Suppressor macrophage (primary cell): Measurements from ENCODE around the gene RYR3.
A peak's percentile ranks its signal among the peaks of the same experiment; 100 is the strongest.
"Not testable (repeated sequence)": the region's sequence is repeated elsewhere in the genome, so short reads cannot be mapped to it uniquely, and the experiment has no call there.

Experiments
- DNase-seq, 4 experiments: peaks; one replicate each; pipeline ENCODE4 v3.0.0-alpha.2; 2020 to 2022

Gene RYR3

DNA sequence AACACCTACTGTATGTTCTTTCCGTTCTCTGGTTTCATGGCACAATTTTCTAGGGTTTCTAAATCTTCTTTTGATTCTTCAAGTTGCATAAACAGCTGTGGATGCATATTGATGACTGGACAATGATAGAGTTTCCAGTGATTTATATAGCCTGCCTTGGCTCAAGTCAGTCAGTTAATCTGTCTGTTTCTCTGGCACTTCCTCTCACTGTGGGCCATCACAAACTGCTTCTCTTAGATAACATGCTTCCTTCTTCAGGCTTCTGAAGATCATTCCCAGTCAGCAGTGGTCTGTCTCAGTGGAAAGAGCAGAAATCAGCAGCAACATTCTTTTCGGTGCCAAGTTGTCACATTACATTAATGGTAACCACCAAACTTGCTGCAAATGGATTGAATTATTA is 207.2 kb downstream of the RYR3 start:
- DNase-seq, result no peak

DNA sequence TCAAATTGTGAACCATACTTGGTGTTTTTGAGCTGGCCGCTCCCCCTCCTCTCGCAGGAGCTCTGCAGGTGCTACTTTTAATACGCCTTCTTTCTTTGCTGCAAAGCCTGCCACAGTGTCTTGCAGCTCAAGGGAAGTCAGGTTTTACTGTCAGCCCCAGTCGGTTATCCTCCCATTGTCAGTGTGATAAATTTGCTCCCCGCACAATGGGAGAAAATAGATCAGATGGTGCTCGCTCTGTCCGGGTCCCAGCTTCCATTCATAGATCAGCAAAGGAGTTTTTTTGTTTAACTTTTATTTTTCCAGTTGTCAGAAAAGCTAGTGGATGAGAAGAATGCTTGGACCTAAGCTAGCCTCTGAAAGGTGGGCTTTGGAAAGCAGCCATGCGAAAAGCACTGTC is 207.7 kb downstream of the RYR3 start:
- DNase-seq, result no peak

DNA sequence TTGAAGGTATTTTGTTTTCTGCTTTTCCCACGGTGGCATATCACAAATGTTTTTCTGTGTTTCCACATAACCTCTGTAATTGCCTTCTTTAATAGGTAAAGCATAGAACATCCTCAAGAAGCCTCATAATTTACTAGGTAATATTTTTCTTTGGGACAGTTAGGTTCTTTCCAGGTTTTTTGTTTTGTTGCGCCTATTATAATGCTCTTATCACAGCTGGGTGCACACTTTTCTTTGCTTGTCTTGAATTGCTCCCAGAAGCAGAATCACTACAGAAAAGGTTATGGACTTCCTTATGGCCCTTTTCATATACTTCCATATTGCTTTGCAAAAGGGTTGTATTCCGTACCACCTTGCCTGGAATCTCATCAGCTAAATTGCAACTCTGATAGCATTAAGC is 213.5 kb downstream of the RYR3 start:
- DNase-seq, result no peak

DNA sequence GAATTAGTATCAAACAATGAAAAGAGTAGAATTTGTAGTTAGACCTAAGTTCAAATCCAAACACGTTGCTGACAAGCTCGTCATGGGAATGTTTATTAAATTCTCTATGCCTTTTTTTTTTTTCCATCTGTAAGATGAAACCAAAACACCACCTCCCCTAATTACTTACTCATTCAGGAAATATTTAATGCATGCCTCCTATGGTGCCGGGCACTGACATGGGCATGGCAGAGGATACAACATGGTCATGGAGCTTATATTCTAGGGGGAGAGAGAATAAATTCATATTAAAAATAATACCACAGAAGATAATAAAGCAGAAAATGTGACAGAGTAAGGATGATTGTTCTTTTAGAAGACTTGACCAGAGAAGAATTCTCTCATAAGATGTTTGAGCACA is 215.8 kb downstream of the RYR3 start:
- DNase-seq, result no peak

DNA sequence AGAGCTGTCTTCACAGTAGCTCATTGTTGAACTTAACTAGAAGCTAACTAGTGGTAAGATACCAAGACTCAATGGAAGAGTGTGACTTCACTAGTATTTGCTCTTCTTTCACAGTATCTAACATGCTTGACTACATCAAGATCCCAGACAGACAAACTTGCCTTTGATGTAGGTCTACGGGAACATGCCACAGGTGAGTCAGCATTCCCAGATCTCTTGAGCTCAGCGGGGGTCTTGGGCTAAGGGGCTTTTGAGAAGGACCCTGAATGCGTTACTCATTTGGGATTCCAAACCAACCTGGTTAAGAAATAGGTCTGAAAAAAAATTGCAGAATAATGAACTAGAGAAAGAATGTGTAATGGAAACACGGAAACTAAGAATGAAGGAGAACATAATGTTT is 222.4 kb downstream of the RYR3 start:
- no peak for DNase-seq

DNA sequence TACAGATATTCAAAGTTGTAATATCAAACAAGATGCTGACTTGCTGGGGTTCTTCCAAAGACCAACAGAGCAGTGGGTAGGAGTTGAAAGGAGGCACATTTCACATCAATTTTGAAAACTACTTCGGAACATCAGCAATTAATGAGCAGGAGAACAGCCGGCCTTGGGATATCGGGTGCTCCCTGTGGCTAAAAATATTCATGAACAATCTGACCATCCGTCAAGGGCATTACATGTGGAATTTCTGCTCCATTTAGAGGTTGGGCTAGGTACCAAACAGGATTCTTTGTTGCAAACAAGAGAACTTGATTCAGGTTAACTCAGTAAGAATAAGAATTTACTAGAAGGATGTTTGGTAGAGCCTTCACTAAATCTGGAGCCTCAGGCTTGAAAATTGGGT is 223.9 kb downstream of the RYR3 start:
- no peak for DNase-seq

DNA sequence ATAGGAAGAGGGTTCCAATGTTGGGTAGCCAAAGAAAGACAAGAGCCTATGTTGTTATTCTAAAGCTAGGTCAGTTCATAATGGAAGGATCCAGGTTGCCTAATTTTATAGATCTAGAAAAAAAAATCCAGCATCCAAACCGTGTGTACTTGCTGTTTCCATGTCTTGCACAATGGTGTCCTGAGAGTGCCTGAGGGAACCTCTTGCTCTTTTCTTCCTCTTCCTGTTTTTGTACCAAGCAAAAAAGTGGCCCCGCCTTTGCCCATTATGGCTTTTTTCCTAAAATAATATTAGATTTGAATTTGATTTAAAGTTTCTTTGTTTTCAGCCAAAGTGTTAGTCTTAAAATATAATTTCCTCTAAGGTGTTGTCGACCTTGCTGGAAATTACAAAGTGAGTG is 224.4 kb downstream of the RYR3 start:
- peak in 2 of 4 experiments; percentile 3 to 17 for DNase-seq

DNA sequence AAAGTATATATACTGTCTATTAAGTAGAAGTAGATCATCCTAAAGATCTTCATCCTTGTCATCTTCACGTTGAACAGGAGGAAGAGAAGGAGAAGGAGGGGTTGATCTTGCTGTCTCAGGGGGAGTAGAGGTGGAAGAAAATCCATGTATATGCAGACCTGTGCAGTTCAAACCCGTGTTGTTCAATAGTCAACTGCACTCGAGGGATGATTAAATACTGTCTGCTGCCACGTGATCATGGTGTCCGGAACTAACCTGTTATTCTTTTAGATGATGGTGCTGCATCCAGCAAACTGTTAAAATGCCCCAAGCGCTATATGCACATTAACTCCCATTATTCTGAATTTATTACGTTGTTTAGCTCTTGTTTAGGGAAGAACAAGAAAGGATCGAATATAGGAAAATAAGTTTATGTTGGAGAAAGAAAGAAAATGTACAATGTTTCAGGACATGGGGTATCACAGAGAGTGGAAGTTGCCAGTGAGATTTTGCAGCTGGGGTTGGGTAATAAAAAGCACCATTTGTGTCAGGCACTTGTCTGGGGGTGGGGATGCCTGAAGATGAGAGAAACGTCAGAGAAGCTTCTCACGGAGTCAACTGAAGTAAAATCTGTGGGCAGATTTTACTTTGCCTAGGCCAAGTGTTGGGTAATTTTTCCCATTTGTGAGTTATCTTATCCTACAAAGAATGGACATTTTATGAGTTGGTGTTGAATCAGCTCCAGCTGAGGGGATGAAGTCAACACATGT is 229.2 kb downstream of the RYR3 start:
- no peak for DNase-seq

DNA sequence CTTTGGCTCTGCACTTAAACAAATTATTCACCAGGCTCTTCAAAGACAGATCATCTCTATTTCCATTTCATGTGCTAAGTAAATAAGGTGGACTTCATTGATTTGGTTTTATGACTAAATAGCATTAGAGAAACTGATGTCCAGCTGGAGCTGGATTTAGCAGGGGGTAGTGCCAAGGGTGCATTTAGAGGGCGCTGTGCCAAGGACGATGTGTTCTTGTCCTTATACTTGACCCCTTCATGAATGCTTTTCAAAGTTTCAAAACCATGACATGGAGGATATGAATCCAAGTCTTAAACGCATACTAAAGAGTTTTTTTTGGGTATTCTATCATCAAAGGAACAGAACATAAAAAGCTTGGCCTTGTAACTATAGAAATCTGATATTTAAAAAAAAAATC is 233.2 kb downstream of the RYR3 start:
- DNase-seq, result no peak

DNA sequence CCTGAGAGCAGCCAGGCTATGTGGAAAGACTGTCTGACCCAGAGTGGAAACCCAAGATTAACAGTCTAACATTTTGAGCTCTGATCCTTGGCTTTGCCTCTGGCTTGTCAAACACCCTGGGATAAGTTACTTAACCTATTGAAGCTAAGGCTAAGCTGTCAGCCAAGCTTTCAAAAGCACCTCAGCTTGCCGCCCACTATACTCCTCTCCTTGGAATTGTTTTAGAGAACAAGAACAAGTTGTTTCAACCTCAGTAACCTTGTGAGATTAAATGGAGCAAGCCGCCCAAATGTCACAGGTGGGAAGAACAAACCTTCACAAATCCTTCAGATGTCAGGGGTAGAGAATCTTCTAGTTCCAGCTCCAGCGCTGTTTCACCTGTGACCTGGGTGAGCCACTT is 235.1 kb downstream of the RYR3 start:
- DNase-seq, result no peak

DNA sequence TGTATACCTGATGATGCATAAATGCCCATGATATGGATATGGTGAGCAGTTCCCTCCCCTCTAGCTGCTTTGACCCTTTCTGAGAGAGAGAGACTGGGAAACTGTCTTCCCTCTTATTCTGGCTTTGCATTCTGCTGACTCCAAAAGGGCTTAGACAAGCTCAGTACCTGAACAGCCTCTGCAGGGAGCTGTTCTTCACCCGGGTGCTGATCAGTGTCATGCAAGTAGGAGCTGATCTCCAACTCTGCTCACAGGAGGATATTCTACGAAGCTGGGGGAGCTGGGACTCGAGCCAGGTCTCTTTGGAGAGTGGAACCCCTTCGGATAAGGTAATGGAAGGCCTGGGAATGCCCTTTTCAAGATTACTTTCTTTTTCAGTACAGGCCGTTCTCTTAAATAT is 237.1 kb downstream of the RYR3 start:
- peak in 3 of 4 experiments; percentile 4 to 21 (median 17) for DNase-seq

DNA sequence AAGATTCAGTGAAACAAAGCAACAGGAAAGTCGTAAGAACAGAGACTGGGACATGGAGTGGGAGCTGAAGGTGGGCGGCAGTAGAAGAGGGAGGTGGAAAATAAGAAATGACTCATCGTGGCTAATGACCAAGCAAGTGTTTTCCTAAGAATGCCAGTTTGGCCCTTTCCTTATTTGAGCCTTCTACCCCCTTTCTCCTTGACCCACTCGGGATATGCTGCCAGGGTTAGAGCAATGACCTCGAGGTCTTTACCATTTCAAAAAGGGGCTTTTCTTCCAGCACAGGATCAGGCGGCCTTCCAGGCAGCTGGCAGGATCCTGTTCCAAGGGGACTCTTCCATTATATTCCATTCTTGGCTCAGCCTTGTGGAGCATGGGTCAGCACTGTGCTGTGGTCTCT is 241.1 kb downstream of the RYR3 start:
- peak in 2 of 4 experiments; percentile 4 to 9 for DNase-seq

DNA sequence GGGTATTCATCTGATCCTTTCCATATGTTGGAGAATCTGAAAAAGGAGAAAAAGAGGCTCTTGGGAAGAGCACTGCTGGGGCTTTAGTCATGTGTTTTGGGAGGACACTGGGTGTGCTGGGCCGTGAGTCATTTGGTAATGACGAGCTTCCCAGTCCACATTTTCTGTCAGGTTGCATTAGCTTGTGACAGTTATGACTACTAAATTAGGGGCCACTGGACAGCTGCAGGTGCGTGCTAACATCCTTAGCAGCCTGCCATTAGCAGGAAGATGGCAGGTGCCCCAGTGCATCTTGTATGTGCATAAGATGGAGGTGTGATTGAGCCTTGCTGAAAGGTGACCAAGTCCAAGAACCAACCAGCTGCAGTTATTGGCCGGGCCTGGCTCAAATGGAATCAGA is 242.4 kb downstream of the RYR3 start:
- no peak for DNase-seq

DNA sequence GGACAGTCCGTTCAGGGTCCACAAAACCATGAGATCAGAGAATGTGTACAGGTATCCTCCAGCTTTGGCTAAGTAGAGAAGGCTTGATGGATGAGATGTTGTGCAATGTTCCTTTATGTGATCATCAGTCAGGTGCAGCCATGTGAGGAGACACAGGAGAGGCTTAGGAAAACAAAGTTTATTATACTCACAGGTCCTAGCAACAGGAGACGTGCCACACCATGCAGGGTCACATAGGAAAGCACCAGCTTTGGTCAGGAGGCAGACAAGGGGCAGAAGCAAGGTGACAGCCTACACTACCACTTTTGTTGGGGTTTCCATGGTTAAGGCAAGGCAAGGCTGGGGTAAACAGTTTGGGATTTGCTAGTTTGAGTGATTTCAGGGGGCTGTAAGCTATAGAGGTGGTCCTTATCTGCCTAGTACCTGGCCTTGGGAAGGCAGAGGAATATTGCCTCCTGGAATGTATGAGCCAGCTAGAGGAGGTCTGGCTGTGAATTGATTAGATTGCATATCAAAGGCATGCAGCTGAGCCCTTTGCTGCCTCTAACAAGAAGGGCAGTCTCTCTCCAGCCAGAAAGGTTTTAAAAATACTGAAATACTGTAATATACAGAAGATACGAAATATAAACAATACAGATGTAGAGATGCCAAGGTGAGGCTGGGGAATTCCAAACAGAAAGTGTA is 248.6 kb downstream of the RYR3 start:
- DNase-seq, result no peak

DNA sequence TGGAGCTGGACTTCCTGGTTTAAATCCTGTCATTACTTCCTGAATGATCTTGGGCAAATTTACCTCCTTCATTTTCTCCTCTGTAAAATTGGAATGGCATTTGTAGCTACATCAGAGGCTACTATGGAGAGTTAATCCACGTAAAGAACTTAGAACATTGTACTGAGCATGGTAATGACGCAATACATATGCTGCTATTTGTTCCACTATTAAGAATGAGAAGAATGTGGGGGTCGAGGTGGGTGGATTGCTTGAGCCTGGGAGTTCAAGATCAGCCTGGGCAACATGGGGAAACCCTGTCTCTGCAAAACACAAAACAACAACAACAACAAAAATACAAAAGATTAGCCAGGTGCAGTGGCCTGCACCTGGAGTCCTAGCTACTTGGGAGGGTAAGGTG is 250.6 kb downstream of the RYR3 start:
- DNase-seq, result no peak

DNA sequence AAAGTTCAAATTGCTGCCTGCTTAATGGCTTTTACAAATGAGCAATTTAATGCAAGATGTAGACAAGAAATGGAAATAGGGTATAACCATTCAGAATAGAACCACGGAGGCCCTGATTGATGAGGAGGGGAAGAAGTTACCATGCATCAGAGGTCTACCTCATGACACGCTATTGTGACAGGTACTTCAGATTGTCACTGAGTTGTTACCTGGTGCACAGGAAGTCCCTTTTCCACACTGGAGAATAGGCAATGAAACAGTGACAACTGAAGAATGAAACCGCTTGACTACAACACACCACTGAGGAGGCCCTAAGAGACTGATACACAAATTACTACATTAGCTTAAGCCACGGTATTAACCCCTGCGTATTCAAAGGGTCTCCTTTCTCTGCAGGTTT is 251.2 kb downstream of the RYR3 start:
- no peak for DNase-seq

DNA sequence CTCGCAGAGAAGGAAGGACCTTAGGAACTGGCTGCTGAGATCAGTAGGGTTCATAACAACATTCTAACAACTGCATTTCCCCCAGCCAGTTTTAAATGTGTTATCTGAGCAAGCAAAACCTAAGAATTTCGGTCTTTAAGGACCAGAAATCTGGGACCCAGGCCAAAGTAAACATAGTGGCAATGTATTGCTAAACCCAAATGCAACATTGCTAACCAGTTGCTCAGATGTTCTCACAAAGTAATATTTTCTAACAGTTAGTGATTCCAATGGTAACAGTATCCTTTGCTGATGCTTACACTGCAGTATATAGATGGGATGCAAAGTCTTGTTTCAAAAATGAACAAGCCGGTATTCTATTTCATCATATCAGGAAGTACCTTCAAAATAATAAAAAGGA is 254.3 kb downstream of the RYR3 start:
- no peak for DNase-seq

DNA sequence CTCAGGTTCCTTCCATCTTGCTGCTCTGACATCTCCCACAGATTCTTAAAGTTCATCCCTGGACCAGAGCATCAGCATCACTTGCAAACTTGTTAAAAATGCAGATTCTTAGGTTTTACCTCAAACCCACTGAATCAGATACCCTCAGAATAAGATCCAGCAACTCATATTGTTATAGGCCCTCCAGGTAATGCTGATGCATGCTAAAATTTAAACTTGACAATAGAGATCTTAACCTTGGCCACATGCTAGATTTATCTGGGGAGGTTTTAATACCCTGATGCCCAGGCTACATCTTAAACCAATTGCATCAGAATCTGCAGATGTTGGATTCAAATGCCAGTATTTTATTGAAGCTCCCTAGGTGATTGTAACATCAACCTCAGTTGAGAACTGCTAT is 256.9 kb downstream of the RYR3 start:
- DNase-seq, result no peak

DNA sequence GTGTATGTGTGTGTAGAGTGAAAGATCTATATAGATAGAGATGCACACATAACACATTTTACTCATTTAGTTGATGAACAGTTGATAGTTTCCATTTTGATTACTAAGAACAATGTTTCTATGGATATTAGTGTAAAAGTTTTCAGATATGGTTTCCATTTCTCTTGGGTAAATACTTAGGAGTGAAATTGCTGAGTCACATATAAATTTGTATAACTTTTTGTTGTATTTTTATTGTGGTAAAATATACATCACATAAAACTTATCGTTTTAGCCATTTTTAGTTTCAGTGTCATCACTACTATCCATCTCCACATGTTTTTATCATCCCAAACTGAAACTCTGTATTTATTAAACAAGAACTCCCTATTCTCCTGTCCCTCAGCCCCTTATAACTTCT is 258.3 kb downstream of the RYR3 start:
- no peak for DNase-seq

DNA sequence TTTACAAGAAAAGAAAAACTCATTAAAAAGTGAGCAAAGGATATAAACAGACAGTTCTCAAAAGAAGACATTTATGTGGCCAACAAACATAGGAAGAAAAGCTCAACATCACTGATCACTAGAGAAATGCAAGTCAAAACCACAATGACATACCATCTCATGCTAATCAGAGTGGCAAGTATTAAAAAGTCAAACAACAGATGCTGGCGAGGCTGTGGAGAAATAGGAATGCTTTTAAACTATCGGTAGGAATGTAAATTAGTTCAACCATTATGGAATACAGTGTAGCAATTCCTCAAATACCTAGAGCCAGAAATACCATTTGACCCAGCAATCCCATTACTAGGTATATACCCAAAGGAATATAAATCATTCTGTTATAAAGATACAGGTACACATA is 267.1 kb downstream of the RYR3 start:
- not testable (repeated sequence) for DNase-seq

DNA sequence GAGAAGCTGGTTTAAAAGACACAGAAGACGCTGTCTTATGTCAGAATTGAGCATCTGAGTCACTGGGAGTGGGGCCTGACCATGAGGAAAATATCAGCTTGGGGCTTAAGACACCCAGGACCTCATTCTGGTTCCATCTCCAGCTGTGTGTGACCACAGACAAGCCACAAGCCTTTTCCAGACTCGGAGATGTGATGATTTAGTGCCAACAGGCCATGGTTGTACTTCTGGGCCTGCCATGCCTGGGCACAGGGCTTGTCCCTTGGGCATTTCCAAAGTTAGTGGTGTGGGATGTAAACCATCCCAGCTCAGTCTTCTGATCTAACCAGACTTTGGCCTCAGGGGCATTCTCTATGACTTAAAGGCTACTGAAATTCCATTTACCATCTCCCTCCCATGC is 269.8 kb downstream of the RYR3 start:
- no peak for DNase-seq

DNA sequence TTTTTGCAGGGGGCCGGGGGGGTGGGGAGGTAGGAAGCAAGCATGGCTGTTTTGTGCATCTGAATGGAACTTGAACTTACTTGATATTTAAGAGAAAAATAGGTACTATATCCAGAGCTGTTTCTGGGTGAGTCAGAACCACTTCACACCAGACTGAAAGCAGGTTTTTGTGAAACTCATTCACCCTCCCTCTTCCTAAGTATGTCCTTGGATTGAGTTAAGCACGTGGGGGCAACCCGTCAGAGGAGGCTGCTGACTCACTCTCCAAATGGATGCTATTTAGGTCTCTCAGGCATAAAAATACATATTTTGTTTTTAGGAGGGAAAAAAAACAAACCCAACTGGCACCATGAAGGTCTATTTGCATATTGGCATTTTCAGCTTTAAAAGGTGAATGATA is 270.3 kb downstream of the RYR3 start:
- no peak for DNase-seq

DNA sequence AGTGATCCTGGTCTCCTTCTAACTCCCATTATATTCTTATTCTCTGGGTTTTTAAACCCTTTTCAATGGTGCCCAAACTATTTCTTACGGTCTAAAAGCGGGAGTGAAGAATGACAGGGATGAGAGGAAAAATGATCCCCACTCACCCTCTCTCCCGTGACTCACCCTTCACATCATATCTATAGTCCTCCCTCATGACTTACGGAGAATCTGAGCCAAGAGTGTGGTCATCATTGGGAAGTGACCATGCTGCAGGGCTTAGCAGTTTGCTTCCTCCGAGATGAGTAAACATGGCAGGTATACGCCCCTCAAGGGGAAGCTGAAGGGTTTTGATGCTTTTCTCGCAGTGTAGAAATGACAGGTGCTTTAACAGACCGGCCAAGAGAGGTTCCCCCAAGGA is 274.0 kb downstream of the RYR3 start:
- DNase-seq, result no peak
